Measurements from ENCODE around the gene FAP.

The FAP gene

GRCh38 chr2:162243294-162243693, at the start of gene FAP:
Gene FAP, minus strand, starts transcription at chr2:162243445. Its CDS starts 118 bp downstream, at chr2:162243327.
- no peak for DNase-seq

DNA sequence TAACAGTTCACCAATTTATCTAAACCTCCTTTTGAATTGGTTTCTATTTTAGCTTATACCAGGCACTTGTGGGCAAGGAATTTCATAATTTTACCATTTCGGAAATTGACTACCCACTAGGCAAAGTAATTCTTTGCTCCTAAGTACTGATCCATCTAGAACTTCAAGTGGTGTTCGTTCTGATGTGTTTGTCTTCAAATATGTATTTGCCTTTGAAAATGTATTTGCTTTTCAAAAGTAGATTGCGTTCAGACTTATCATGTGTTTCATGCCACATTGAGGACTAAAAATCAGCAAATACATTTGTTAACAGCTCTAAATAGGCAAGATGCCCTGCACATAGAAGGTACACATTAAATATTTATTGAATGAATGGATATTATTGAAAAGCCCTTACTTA, 48.5 kb upstream of the FAP start:
- no peak for DNase-seq

- DNase-seq = no peak
These were observed 39.6 kb upstream of the FAP start for GRCh38 chr2:162282765-162283425.

- no peak for DNase-seq
These were observed 37.4 kb upstream of the FAP start for GRCh38 chr2:162280654-162281053.

DNA sequence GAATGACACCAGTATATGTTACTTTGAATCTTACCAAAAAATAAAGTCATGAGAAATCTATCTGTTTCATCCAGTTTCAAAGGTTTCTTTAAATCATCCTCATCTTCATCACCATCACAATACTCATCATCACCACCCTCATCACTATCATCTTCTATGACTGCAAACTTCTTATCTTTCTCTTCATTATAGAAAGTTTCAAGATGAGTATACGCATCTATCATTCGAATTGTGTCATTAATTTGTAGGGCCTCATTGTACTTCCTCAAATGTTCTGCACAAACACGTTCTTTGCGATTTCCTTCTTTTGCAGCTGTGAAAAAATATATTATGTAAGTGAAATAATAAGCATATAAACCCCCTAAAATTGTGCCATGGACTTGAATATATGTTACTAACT, 34.1 kb upstream of the FAP start:
- DNase-seq = peak; percentile 32

- DNase-seq = no peak
These were observed 24.8 kb upstream of the FAP start for GRCh38 chr2:162267996-162268395.

GRCh38 chr2:162267496-162267895, 24.3 kb upstream of the FAP start:
- DNase-seq = no peak

DNA sequence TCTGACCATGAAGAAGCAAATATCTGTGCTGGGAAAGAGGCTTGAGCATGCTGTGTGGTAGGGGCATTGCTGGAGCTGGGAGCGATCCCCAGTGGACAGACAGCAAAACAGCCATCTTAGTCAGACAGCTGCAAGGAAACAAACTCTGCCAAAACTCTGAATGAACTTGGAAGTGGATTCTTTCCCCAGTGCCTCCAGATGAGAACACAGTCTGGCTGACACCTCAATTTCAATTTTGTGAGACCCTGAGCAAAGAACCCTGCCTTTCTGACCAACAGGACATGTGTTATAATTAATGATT, 23.2 kb upstream of the FAP start:
- DNase-seq = no peak

- DNase-seq = no peak
These were observed 22.6 kb upstream of the FAP start for GRCh38 chr2:162265666-162266459.

DNA sequence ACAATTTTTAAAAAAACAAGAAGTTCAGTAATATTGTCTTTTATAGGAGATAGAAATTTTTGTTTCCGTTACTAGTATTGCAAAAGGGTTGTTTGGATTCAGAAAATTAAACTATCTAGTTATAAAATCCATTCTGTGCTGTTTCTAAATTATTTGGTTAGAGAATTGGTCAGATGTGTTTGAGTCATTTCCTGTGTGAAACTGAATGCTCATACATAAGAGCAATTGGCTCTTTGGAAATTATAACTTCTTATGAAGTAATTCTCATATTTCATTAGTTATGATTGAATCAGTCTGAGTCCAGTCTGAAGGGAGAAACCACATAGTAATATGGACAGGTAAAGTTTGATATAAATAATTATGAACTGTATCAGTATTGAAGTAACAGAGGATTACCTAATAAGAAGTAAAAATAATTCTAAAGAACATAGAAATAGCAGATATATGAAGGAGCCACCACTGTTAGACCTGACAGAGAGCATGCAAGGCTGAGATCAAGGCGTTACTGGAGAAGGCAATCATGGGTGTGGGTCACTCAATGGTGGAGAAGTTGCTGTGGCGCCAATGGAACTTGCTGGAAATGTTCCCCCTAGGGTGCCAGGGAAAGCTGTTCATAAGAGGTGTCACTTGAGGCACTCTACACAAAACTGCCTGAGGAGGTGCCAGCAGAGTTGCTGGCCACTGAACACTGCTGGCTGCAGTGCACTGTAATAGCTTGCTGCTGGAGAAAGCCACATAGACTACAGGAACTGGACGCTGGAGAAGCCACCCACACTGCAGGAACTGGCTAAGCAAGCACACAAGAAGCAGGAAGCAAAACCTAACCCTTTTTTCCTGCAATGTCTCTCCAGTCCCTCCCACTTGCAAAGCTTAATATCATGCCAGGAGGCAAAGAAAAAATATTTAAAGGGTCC, 18.0 kb upstream of the FAP start:
- peak; percentile 94 for DNase-seq

DNA sequence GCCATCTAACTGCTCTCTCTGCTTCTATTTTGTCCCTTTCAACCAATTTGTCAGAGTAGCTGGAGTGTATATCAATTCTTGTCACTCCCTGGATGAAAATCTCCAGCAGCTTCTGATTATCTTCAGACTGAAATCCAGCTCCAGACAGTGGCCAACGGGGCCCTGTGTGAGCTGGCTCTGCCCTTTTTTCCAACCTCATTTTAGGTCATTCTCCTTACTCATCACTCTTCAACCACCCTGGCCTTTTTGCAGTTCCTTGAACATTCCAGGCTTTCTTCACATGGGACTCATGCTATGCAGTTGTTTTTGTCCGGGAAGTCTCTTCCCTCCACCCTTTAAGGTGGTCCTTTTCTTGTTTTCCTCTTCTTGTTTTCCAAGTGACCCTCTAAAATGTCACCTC, 15.4 kb upstream of the FAP start:
- DNase-seq = peak; percentile 29

GRCh38 chr2:162258169-162258568, 14.9 kb upstream of the FAP start:
- no peak for DNase-seq

DNA sequence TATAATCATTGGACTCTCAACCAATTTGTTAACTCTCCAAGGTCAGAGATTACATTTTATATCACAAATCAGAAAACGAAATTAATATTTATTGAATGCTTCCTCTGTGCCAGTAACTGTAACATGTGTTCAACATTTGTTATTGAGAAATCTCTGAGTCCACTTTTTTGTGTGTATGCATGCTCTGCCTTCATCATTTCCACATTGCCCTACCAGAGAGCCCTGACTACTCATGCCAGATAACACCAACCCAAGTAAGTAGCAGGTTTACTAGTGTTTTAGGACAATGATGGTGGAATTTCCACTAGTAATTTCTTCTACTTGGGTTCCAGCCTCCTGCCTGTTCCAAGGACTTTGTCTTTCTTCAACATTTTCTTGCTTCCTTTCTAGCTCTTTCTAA, 14.2 kb upstream of the FAP start:
- peak; percentile 50 for DNase-seq

- DNase-seq = no peak
These were observed 13.3 kb upstream of the FAP start for GRCh38 chr2:162256591-162256991.

GRCh38 chr2:162254236-162254871, 11.1 kb upstream of the FAP start:
- peak; percentile 40 for DNase-seq

GRCh38 chr2:162253435-162253834, 10.2 kb upstream of the FAP start:
- no peak for DNase-seq

- DNase-seq = peak; percentile 46
These were observed 8.9 kb upstream of the FAP start for GRCh38 chr2:162252153-162252552.

DNA sequence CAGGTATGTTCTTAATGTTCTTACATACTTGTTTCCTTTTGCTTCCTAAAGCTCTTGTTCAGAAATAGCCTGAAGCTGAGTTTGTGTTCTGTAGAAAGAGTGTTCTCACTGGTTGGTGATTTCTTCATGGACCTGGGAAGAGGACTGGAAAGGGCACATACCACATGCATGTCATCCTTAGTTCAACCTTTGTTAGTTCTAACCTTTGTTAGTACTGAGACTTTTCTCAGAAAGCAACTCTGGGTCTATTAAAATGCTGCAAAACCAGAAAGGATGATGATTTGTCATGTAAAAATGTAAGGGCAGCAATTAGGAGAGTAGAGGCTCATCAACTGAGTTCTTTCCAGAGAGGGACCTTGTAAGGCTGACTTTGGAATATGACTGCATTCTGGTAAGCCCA, 2.5 kb upstream of the FAP start:
- DNase-seq = no peak

DNA sequence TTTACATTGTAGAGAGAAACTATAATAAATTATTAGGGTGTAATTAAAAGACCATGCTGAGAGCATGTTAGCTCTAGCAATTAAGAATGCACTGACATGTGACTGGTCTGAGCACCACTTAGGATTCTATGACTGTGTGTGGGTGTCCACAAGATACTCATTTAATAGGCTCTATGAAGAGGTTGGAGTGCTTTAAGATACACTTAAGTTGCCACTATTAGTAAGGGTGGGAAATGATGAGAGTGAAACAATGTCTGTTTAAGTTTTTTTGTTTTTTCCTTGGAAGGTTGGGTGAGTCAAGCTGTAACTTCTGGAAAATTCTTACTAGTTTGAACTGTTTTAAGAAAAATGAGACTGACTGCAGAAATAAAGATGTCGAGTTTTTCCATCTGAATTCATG, 1.8 kb upstream of the FAP start:
- DNase-seq = no peak

GRCh38 chr2:162244541-162245031, 1.3 kb upstream of the FAP start:
- no peak for DNase-seq

DNA sequence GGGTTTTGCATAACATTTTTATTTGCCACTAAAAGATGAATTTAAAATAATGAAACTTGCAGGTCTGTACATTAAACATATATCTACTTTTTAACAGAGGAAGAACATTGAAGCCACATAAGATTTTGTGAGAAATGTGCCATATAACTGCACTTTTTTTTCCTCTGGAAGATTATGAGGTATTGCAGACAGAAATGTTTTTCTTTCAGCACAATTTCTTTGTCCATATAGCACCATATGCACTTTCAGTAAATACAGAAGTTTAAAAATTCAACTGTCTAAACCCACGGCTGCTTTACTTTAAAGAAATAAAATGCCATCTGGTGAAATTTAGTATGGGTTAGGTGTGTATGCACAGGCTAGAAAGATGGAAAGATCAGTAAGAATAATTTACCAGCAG, 470 bp upstream of the FAP start:
- DNase-seq = no peak

DNA sequence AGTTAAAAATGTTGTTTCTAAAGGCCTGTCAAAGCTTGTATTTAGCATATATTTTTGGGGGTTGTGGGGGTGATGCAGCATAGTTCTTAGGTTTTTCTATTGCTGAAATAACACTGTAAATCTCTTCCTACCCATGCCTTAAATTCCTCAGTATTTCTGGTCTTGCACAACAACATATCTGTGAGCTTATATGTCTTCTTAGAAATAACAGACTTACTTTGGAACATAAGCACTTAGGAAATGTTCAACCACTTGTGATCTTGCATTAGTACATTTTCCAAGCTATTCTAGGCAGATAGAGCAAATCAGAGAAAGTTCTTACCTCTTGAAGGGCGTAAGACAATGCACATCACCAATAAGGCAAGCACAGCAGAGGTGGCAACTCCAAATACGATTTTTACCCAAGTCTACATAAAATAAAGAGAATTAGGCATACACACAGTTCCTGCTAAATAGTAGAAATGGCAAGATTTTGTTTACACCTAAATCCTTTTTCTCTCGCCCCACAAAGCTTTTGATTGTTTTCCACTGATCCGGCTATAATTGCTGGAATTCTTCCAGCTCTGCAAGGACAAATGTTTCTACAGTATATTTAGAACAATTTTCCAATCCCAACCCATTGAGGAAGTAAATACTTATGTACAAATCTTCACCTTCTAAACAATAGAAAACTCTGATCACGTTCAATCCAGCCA, 512 bp downstream of the FAP start:
- no peak for DNase-seq
